Gastrocnemius medialis (tissue), 4 donors: ENCODE measurements around the gene CDKN2D.

Source experiments
- CTCF ChIP-seq, 5 experiments: fragments of 450-650 bp in 3 of 5; fragments of 200-600 bp in 2 of 5; sonication (generic) in 2 of 5; IDR thresholded peaks in 4 of 5; conservative IDR thresholded peaks in 1 of 5; 1 replicate in 4 of 5; 2 replicates in 1 of 5; pipeline ENCODE4 v1.5.1; 2016 to 2019; ENCODE audit warnings: antibody characterized with exemption in 5 of 5, mild to moderate bottlenecking in 3 of 5, moderate library complexity in 3 of 5
- POLR2A ChIP-seq, 2 donors: fragments of 450-650 bp; IDR thresholded peaks; one replicate each; pipeline ENCODE4 v1.6.1; 2017; ENCODE audit warnings: antibody characterized with exemption in 2 of 2, mild to moderate bottlenecking in 2 of 2, moderate library complexity in 2 of 2

GRCh38 chr19:10517760-10518443 is 50.9 kb downstream of the CDKN2D start:
- TF ChIP-seq CTCF (IDR thresholded peaks at IDR 0.05 in 4 of 5, conservative IDR thresholded peaks at IDR 0.05 in 1 of 5) (no peak), POLR2A (IDR thresholded peaks at IDR 0.05) (no peak)
